Osteocyte (in vitro differentiated cells): ENCODE results near the gene AVPR1B. TPM values are rescaled to one million over a fixed set of nuclear protein-coding genes. Genes with fewer than 3 reads are reported as not detected.
"Not testable (repeated sequence)": the region's sequence is repeated elsewhere in the genome, so short reads cannot be mapped to it uniquely, and the experiment has no call there.

Experiments
- DNase-seq: peaks from one replicate; pipeline ENCODE4 v3.0.0; 2021; ENCODE audit warnings: mixed read lengths; ENCODE audit not compliant: unreplicated experiment; ENCODE audit errors: extremely low spot score
- H3K27ac Mint-ChIP-seq: one replicate; pipeline ENCODE4 v1.8.0; 2021; ENCODE audit warnings: mild to moderate bottlenecking, mixed read lengths; ENCODE audit not compliant: unreplicated experiment
- H3K27me3 Mint-ChIP-seq: one replicate; pipeline ENCODE4 v1.8.0; 2021; ENCODE audit warnings: mixed read lengths; ENCODE audit not compliant: unreplicated experiment
- H3K36me3 Mint-ChIP-seq: one replicate; pipeline ENCODE4 v1.8.0; 2021; ENCODE audit warnings: mixed read lengths; ENCODE audit not compliant: unreplicated experiment
- H3K4me1 Mint-ChIP-seq: one replicate; pipeline ENCODE4 v1.8.0; 2021; ENCODE audit warnings: mixed read lengths; ENCODE audit not compliant: unreplicated experiment
- H3K4me3 Mint-ChIP-seq: one replicate; pipeline ENCODE4 v1.8.0; 2021; ENCODE audit warnings: mild to moderate bottlenecking, moderate library complexity, mixed read lengths; ENCODE audit not compliant: unreplicated experiment
- H3K9me3 Mint-ChIP-seq: one replicate; pipeline ENCODE4 v1.8.0; 2021; ENCODE audit warnings: mixed read lengths; ENCODE audit not compliant: unreplicated experiment
- CTCF ChIP-seq: fragments of 200-600 bp; sonication (generic); IDR thresholded peaks from 2 replicates; pipeline ENCODE4 v1.5.0; 2021; ENCODE audit warnings: antibody characterized with exemption, mild to moderate bottlenecking, moderate library complexity
- total RNA-seq: library from RNA; stranded (reverse); gene quantifications from 2 replicates; pipeline ENCODE4 v1.2.1, GENCODE V29; 2021

The AVPR1B gene
- total RNA-seq, 1 donor from 2014 or later = not detected

- no peaks in the 10 kb centered on the region for H3K36me3 Mint-ChIP-seq
- peaks cover 40% of the 10 kb centered on the region for H3K27me3 Mint-ChIP-seq
- no peak overlapping the region for H3K4me3 Mint-ChIP-seq
- H3K4me1 Mint-ChIP-seq = no peaks in the 10 kb centered on the region
- H3K9me3 Mint-ChIP-seq = no peaks in the 10 kb centered on the region
- TF ChIP-seq CTCF = no peak
- no peak for DNase-seq
- no peak overlapping the region for H3K27ac Mint-ChIP-seq
Measured at GRCh38 chr1:206067486-206068227, 49.5 kb downstream of the AVPR1B start.

GRCh38 chr1:206066479-206067171 lies 50.6 kb downstream of the AVPR1B start:
- no peak for TF ChIP-seq CTCF
- Mint-ChIP-seq H3K27ac (no peak overlapping the region), H3K4me3 (no peak overlapping the region), H3K27me3 (peaks cover 40% of the 10 kb centered on the region), H3K9me3 (no peaks in the 10 kb centered on the region), H3K36me3 (no peaks in the 10 kb centered on the region), H3K4me1 (no peaks in the 10 kb centered on the region)
- no peak for DNase-seq

- H3K27me3 Mint-ChIP-seq = peaks cover 36% of the 10 kb centered on the region
- H3K4me1 Mint-ChIP-seq = no peaks in the 10 kb centered on the region
- H3K27ac Mint-ChIP-seq = no peak overlapping the region
- no peak for DNase-seq
- TF ChIP-seq CTCF = no peak
- no peaks in the 10 kb centered on the region for H3K36me3 Mint-ChIP-seq
- H3K4me3 Mint-ChIP-seq = no peak overlapping the region
- no peaks in the 10 kb centered on the region for H3K9me3 Mint-ChIP-seq
Measured at GRCh38 chr1:206065547-206066145, 51.5 kb downstream of the AVPR1B start.

GRCh38 chr1:206064501-206064900 lies 52.7 kb downstream of the AVPR1B start:
- H3K4me3 Mint-ChIP-seq = not testable (repeated sequence)

GRCh38 chr1:206064001-206064400 lies 53.2 kb downstream of the AVPR1B start:
- H3K27ac Mint-ChIP-seq, DNase-seq, H3K4me3 Mint-ChIP-seq, H3K4me1 Mint-ChIP-seq, H3K9me3 Mint-ChIP-seq, H3K36me3 Mint-ChIP-seq: not testable (repeated sequence)
- H3K27me3 Mint-ChIP-seq = peaks cover 28% of the 10 kb centered on the region

More at GRCh38 chr1:206064501-206064900, 52.7 kb downstream of the AVPR1B start:
- H3K36me3 Mint-ChIP-seq, H3K27ac Mint-ChIP-seq, DNase-seq, H3K9me3 Mint-ChIP-seq, H3K4me1 Mint-ChIP-seq: not testable (repeated sequence)
- H3K27me3 Mint-ChIP-seq = peaks cover 33% of the 10 kb centered on the region

- TF ChIP-seq CTCF = no peak
- Mint-ChIP-seq H3K27me3 (peaks cover 13% of the 10 kb centered on the region), H3K27ac (no peak overlapping the region), H3K4me3 (no peak overlapping the region), H3K9me3 (no peaks in the 10 kb centered on the region), H3K36me3 (no peaks in the 10 kb centered on the region), H3K4me1 (no peaks in the 10 kb centered on the region)
- DNase-seq = no peak
Measured at GRCh38 chr1:206062464-206062863, 54.7 kb downstream of the AVPR1B start.
